ENCODE measurements around the gene PRKN.

DNA sequence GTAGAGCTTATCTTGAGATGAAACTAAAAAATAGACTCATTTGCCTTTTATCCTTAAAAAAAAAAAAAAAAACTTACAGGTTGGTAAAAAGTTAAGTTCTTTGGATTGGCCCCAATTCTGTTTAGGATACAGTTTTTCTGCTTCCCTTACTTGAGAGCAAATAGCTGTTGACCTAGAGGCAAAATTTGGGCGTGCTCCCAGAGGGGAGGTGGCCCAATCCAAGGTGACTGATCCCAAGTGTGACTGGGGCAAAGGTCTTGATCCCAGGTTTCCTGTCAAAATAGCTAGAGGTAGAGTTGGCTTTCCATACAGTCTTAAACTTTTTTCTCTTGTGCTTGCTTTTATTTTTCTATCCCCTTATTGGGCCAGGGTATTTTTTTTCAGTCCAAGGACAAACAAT lies 1089.9 kb downstream of the PRKN start:
- TF ChIP-seq CTCF (IDR thresholded peaks at IDR 0.05) (no peak), EZH2 (IDR thresholded peaks at IDR 0.05) (no peak), EZH2phosphoT487 (IDR thresholded peaks at IDR 0.05) (no peak)

All from neural progenitor cell (in vitro differentiated cells).